Left ventricle myocardium inferior (tissue), 1 donor: ENCODE data around the gene PBRM1. TPM values are rescaled to one million over a fixed set of nuclear protein-coding genes. Genes with fewer than 3 reads are reported as not detected.

ENCODE experiments used
- DNase-seq: peaks from one replicate; pipeline ENCODE4 v3.0.0-alpha.2; 2020
- H3K27ac ChIP-seq: fragments of 200-600 bp; replicated peaks from 2 replicates; pipeline ENCODE4 v1.8.0; 2021
- H3K27me3 ChIP-seq: fragments of 200-600 bp; 2 replicates; pipeline ENCODE4 v1.8.0; 2021; ENCODE audit warnings: low read depth
- H3K36me3 ChIP-seq: fragments of 200-600 bp; 2 replicates; pipeline ENCODE4 v1.8.0; 2021
- H3K4me1 ChIP-seq: fragments of 200-600 bp; 2 replicates; pipeline ENCODE4 v1.8.0; 2021
- H3K4me3 ChIP-seq: fragments of 200-600 bp; 2 replicates; pipeline ENCODE4 v1.8.0; 2021; ENCODE audit warnings: mild to moderate bottlenecking, moderate library complexity
- H3K9me3 ChIP-seq: fragments of 200-600 bp; replicated peaks from 2 replicates; pipeline ENCODE4 v1.8.0; 2021
- intact Hi-C: fragments of 100-400 bp; cut with micrococcal nuclease; formaldehyde crosslinking; loops from one replicate; pipeline ENCODE4 v1.11.0; 2022
- total RNA-seq: library from RNA; stranded (reverse); fragmentation: NEBNext Ultra II Directional; extraction: Animal tissue kit (Norgen Biotek cat#: 25700); gene quantifications from one replicate; pipeline ENCODE4 v1.2.1, GENCODE V29; 2021
- TF ChIP-seq, protein P1 (sequence below): fragments of 200-600 bp; IDR thresholded peaks from 2 replicates; pipeline ENCODE4 v1.8.0; 2021; ENCODE audit warnings: antibody characterized with exemption, mild to moderate bottlenecking, borderline replicate concordance
- donor health status: DM: no; HTN: yes; CAD: no; lungs with severe emphysema.

The PBRM1 gene
- total RNA-seq, 1 donor from 2014 or later: 52.3 TPM

DNA sequence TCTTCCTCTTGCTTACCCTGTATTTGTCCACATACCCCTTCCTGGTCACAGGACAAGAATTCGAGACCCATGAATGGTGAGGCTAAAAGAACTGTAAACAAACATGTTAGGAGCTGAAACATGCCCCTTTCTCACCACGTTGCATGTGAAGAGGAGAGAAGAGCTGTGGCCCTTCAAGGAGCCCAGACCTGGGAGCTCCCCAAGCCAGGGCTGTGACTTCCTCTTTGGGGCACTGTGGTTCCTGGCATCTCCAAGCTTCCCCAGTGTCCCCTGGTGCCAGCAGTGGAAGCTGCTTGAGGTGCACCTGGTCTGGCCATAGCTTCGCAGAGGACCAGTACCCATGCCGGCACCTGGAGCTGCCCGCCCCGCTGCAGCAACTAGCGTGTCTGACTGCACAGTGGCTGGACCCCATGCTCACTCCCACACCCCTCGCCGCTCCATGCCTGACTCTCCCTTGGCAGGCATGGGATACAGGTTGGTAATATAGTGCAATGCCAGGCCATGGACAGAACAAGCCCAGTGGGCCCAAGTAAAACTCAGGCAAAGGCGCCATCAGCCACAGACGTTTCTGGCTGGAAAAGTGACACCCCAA, 30.1 kb upstream of the PBRM1 start:
- TF ChIP-seq, protein P1, sequence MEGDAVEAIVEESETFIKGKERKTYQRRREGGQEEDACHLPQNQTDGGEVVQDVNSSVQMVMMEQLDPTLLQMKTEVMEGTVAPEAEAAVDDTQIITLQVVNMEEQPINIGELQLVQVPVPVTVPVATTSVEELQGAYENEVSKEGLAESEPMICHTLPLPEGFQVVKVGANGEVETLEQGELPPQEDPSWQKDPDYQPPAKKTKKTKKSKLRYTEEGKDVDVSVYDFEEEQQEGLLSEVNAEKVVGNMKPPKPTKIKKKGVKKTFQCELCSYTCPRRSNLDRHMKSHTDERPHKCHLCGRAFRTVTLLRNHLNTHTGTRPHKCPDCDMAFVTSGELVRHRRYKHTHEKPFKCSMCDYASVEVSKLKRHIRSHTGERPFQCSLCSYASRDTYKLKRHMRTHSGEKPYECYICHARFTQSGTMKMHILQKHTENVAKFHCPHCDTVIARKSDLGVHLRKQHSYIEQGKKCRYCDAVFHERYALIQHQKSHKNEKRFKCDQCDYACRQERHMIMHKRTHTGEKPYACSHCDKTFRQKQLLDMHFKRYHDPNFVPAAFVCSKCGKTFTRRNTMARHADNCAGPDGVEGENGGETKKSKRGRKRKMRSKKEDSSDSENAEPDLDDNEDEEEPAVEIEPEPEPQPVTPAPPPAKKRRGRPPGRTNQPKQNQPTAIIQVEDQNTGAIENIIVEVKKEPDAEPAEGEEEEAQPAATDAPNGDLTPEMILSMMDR: no peak
- H3K27me3 ChIP-seq: no peaks in the 10 kb centered on the region
- no peak overlapping the region for H3K27ac ChIP-seq
- no peak overlapping the region for H3K4me3 ChIP-seq
- H3K4me1 ChIP-seq: no peaks in the 10 kb centered on the region
- DNase-seq: no peak
- H3K9me3 ChIP-seq: peaks cover 11% of the 10 kb centered on the region
- H3K36me3 ChIP-seq: peaks cover 28% of the 10 kb centered on the region
- intact Hi-C loops: no loop called here

DNA sequence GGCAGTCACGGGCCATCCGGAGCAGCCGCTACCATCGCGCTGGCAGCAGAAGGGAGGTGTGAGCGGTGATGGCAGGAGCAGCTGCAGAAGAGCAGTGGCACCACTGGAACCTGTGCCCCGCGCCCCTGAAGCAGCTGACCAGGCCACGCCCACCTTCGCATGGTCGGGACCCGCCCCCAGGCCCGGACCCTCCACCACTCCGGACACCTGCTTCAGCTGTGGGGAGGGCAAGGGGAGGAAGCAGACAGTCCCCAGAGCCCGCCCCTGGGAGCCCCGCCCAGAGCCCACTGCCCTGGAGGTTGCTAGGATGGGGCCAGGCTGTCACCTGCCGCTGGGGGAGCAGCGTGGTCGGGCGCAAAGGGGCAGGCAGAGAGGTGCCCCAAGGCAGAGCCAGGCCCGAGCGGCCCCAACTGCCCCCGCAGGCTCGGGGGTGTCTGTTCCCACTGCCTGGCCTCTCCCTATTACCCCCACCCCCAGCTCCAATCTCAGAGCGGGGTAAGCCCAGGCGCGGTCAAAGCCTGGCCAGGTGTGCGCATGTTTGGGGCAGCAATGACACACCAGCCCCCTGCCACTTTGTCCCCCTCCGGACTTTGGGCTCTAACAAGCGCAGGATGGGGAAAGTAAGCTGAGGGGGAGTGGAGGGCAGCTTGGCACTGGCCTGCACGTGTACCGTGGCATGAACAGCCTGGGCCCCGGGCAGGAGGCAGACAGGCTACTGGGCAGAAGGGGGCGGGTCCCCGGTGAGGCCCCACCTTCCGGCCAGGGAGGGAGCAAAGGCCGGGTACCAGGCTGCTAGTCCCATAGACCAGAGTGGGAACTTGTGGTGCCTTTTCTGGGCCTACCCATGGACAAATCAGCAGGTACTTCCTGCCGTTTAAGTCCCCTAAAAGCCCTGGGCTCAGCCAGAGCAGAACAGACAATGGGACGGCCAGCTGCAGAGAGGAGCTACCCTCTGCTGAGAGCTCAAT, 28.9 kb upstream of the PBRM1 start:
- Histone ChIP-seq H3K27me3 (no peaks in the 10 kb centered on the region), H3K4me3 (no peak overlapping the region), H3K9me3 (peaks cover under 1% of the 10 kb centered on the region), H3K4me1 (no peaks in the 10 kb centered on the region), H3K36me3 (peaks cover 27% of the 10 kb centered on the region), H3K27ac (no peak overlapping the region)
- intact Hi-C loops: no loop called here
- DNase-seq: no peak
- TF ChIP-seq, protein P1: no peak

DNA sequence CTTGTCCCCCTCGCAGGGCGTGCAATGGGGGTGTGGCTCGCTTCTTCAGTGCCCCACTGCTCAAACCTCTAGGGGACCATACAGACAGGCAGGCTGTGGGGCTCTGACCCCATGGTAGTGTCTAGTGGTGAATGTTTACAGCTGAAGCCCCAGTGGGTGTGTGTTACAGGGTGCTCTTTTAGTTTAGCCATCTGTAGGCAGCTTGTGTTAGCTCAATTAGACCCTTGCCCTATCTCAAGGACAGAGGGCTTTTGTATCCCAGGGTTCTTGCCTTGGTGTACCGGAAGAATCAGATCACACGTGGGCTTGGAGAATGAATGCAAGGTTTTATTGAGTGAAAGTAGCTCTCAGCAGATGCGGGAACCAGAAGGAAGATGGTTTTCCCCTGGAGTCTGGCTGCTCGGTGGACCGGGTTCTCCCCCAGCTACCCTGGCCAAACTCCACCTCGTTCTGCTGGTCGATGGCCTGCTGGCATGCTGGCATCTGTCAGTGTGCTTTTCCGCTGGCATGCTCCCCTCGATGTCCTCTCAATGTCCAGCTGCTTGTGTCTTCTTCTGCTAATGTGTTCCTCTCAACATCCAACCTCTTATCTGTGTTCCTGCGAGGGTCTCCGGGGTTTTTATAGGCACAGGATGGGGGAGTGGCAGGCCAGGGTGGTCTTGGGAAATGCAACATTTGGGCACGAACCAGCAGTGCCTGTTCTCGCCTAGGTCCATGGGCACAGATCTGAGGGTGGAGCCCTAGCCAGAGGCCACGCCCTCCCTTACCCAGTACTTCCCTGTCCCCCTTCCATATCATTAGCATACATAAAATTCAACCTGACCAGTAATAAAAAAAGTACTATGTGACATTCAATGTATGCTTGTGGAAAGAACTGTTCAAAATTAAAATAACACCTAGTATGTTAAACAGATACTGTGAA, 26.8 kb upstream of the PBRM1 start:
- Histone ChIP-seq H3K36me3 (peaks cover 33% of the 10 kb centered on the region), H3K27ac (no peak overlapping the region), H3K4me1 (peaks cover 4% of the 10 kb centered on the region), H3K27me3 (no peaks in the 10 kb centered on the region), H3K9me3 (no peaks in the 10 kb centered on the region), H3K4me3 (no peak overlapping the region)
- intact Hi-C loops: no loop called here
- no peak for DNase-seq
- TF ChIP-seq, protein P1: no peak

GRCh38 chr3:52710512-52710911, 24.8 kb upstream of the PBRM1 start:
- H3K9me3 ChIP-seq: no peaks in the 10 kb centered on the region
- H3K36me3 ChIP-seq: peaks cover 33% of the 10 kb centered on the region
- no peak overlapping the region for H3K27ac ChIP-seq
- no peaks in the 10 kb centered on the region for H3K27me3 ChIP-seq
- no peak for DNase-seq
- intact Hi-C loops: no loop called here
- TF ChIP-seq, protein P1: no peak
- H3K4me3 ChIP-seq: no peak overlapping the region
- peaks cover 24% of the 10 kb centered on the region for H3K4me1 ChIP-seq

DNA sequence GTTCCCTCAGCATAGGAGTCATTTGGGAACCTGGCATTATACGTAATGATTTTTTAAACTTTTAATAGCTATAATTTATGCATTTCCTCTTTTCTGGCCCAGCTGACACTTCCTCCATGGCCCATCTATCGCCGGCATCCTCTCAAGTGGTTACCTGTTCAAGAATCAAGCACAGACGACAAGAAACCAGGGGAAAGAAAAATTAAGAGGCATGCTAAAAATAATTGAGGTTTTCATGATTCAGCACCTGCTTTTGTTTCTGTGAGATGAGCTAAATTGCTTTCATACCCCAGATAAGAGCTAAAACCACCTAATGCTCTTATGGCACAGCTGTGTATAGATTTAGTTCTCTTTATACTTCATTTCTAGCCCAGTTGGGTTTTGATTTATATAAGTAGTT, 21.9 kb upstream of the PBRM1 start:
- Histone ChIP-seq H3K27ac (no peak overlapping the region), H3K27me3 (no peaks in the 10 kb centered on the region), H3K4me3 (peak overlapping the region; percentile 87), H3K4me1 (peaks cover 48% of the 10 kb centered on the region), H3K36me3 (peaks cover 32% of the 10 kb centered on the region), H3K9me3 (no peaks in the 10 kb centered on the region)
- DNase-seq: no peak
- TF ChIP-seq, protein P1: no peak
- intact Hi-C loops: no loop called here
